HepG2 (cell line): Measurements from ENCODE around the gene RAD18. TPM values are rescaled to one million over a fixed set of nuclear protein-coding genes. Genes with fewer than 3 reads are reported as not detected.
A peak's percentile ranks its signal among the peaks of the same experiment; 100 is the strongest.

Experiments used
- ARNTL ChIP-seq: sonication (generic); formaldehyde crosslinking; IDR thresholded peaks from 2 replicates; pipeline ENCODE4 v1.4.0; 2020; ENCODE audit warnings: mild to moderate bottlenecking, missing genetic modification reagents
- EEA1 ChIP-seq: sonication (generic); formaldehyde crosslinking; IDR thresholded peaks from 2 replicates; pipeline ENCODE4 v1.5.1; 2020; ENCODE audit warnings: mild to moderate bottlenecking, missing genetic modification reagents, borderline replicate concordance
- FOXA1 ChIP-seq, 2 experiments: fragments of 450-650 bp in 1 of 2; sonication (generic) in 1 of 2; formaldehyde crosslinking in 1 of 2; IDR thresholded peaks; 2 replicates each; pipeline versions ENCODE4 v1.4.0 to v1.6.1; 2016 to 2020; ENCODE audit warnings: missing genetic modification reagents in 1 of 2
- HNRNPUL1 ChIP-seq: fragments of 200-400 bp; formaldehyde crosslinking; IDR thresholded peaks from 2 replicates; pipeline ENCODE4 v1.6.1; 2017; ENCODE audit warnings: low read depth, mild to moderate bottlenecking, low read length, moderate library complexity
- IKZF4 ChIP-seq: sonication (generic); formaldehyde crosslinking; IDR thresholded peaks from 2 replicates; pipeline ENCODE4 v1.5.1; 2020; ENCODE audit warnings: borderline replicate concordance, mild to moderate bottlenecking, low read depth, missing genetic modification reagents; ENCODE audit errors: not compliant biosample characterization
- SMAD3 ChIP-seq: sonication (generic); formaldehyde crosslinking; IDR thresholded peaks from 2 replicates; pipeline ENCODE4 v1.4.0; 2020; ENCODE audit warnings: missing genetic modification reagents
- SP4 ChIP-seq: sonication (generic); formaldehyde crosslinking; IDR thresholded peaks from 2 replicates; pipeline ENCODE4 v1.8.1; 2023; ENCODE audit warnings: mild to moderate bottlenecking, missing genetic modification reagents
- STAG1 ChIP-seq: sonication (generic); formaldehyde crosslinking; IDR thresholded peaks from 2 replicates; pipeline ENCODE4 v1.4.0; 2020; ENCODE audit warnings: missing genetic modification reagents
- TEF ChIP-seq: sonication (generic); formaldehyde crosslinking; IDR thresholded peaks from 2 replicates; pipeline ENCODE4 v1.5.0; 2020; ENCODE audit warnings: missing genetic modification reagents
- THAP8 ChIP-seq: sonication (generic); formaldehyde crosslinking; IDR thresholded peaks from 2 replicates; pipeline ENCODE4 v1.5.1; 2020; ENCODE audit warnings: missing genetic modification reagents, mild to moderate bottlenecking, borderline replicate concordance
- USF2 ChIP-seq, 2 experiments: sonication (generic) in 1 of 2; formaldehyde crosslinking in 1 of 2; IDR thresholded peaks; 2 replicates each; pipeline versions ENCODE4 v1.5.1 to v1.6.1; 2011 to 2020; ENCODE audit warnings: borderline replicate concordance in 1 of 2, low read depth in 1 of 2, low read length in 1 of 2, mild to moderate bottlenecking in 1 of 2, missing genetic modification reagents in 1 of 2, moderate library complexity in 1 of 2
- ZBTB25 ChIP-seq: IDR thresholded peaks from 2 replicates; pipeline ENCODE4 v1.6.1; 2018; ENCODE audit warnings: missing genetic modification reagents
- ZFP62 ChIP-seq: sonication (generic); formaldehyde crosslinking; IDR thresholded peaks from 2 replicates; pipeline ENCODE4 v1.4.0; 2020; ENCODE audit warnings: missing genetic modification reagents
- ZNF563 ChIP-seq: sonication (generic); formaldehyde crosslinking; IDR thresholded peaks from 2 replicates; pipeline ENCODE4 v1.8.0; 2022; ENCODE audit warnings: mild to moderate bottlenecking, moderate library complexity, missing genetic modification reagents
- ZNF567 ChIP-seq: sonication (generic); formaldehyde crosslinking; IDR thresholded peaks from 2 replicates; pipeline ENCODE4 v1.8.1; 2023; ENCODE audit warnings: mild to moderate bottlenecking, missing genetic modification reagents, borderline replicate concordance
- ZNF580 ChIP-seq: IDR thresholded peaks from 2 replicates; pipeline ENCODE4 v1.6.1; 2016; ENCODE audit warnings: low read depth, borderline replicate concordance
- ZNF644 ChIP-seq: IDR thresholded peaks from 2 replicates; pipeline ENCODE4 v1.6.1; 2016; ENCODE audit warnings: low read depth
- ZNF672 ChIP-seq: sonication (generic); formaldehyde crosslinking; IDR thresholded peaks from 2 replicates; pipeline ENCODE4 v1.8.1; 2022; ENCODE audit warnings: missing genetic modification reagents
- ZSCAN20 ChIP-seq: sonication (generic); formaldehyde crosslinking; IDR thresholded peaks from 2 replicates; pipeline ENCODE4 v1.4.0; 2020; ENCODE audit warnings: missing genetic modification reagents, mild to moderate bottlenecking, borderline replicate concordance
- polyA plus RNA-seq, 8 experiments: library from polyadenylated mRNA; depleted of rRNA in 3 of 8; stranded (reverse) in 7 of 8; unstranded in 1 of 8; fragments of >200 nt; fragmentation: Illumina TruSeq in 4 of 8; extraction: Trizol in 4 of 8; gene quantifications; 2 replicates each; pipeline versions ENCODE4 v1.2.1 to v1.2.3, GENCODE V29; 2011 to 2016; ENCODE audit warnings: low read depth in 4 of 8, missing spikeins in 1 of 8, mixed read lengths in 1 of 8; ENCODE audit not compliant: insufficient read depth in 1 of 8
- total RNA-seq, 5 experiments: library from RNA; depleted of rRNA; stranded (reverse); fragments of >200 nt; fragmentation: Illumina TruSeq; extraction: Trizol; gene quantifications; 2 replicates each; pipeline ENCODE4 v1.2.3, GENCODE V29; 2016; ENCODE audit warnings: low read depth in 1 of 5
- TF ChIP-seq, protein P1 (sequence below), 2 experiments: sonication (generic) in 1 of 2; formaldehyde crosslinking in 1 of 2; IDR thresholded peaks; 2 replicates each; pipeline versions ENCODE4 v1.4.0 to v1.6.1; 2018 to 2020; ENCODE audit warnings: missing genetic modification reagents in 2 of 2, borderline replicate concordance in 1 of 2, low read depth in 1 of 2, mild to moderate bottlenecking in 1 of 2, missing biosample characterization in 1 of 2
- TF ChIP-seq, protein P2 (sequence below): IDR thresholded peaks from 2 replicates; pipeline ENCODE4 v1.6.1; 2016; ENCODE audit warnings: low read depth

Gene RAD18
- total and polyA plus RNA-seq, 2 of the 13 experiments (the other 11 are each of a cell fraction or from before 2014, with no cell fraction given) = 5.9 to 20.7 TPM

DNA sequence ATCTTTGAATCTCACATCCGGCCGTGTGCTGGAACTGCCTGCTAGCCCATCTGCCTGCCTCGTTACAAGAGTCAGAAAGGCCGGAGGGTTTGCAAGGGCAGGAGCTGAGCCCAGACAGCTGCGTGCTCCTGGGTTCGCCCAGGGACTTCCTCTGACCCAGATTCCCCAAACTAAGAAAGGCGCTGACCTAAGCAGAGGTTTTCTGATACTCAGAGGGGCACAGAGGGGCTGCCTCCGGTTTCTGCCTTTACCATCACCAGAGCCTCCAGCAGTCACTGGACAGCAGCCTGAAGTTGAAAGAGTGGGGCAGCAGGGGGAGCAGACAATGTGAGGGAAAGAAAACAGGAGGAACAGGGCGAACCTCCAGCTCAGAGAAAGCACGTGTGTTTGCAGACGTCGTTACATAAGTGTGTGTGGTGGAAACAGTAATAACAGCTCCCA, 33.4 kb upstream of the RAD18 start (continued):
- TF ChIP-seq TEF (CRISPR knock-in tag) (peak; percentile 81; the same call in 1 of the 2 replicates), ZNF644 (CRISPR knock-in tag) (no peak), SMAD3 (CRISPR knock-in tag) (no peak), ZSCAN20 (CRISPR knock-in tag) (no peak), IKZF4 (no peak), HNRNPUL1 (no peak), ZNF580 (CRISPR knock-in tag) (no peak), EEA1 (CRISPR knock-in tag) (no peak), ARNTL (peak; percentile 97), ZNF563 (CRISPR knock-in tag) (no peak), THAP8 (CRISPR knock-in tag) (no peak), USF2 (IDR thresholded peaks at IDR 0.05; ENCODE audit: low read depth, low read length) (no peak), USF2 (CRISPR knock-in tag; IDR thresholded peaks at IDR 0.05; ENCODE audit: borderline replicate concordance) (no peak), ZNF672 (CRISPR knock-in tag) (no peak), ZBTB25 (CRISPR knock-in tag) (no peak), ZFP62 (CRISPR knock-in tag) (no peak), SP4 (CRISPR knock-in tag) (no peak), ZNF567 (CRISPR knock-in tag) (no peak), STAG1 (CRISPR knock-in tag) (peak; percentile 33; the same call in 1 of the 2 replicates), FOXA1 (IDR thresholded peaks at IDR 0.05) (no peak), FOXA1 (CRISPR knock-in tag; IDR thresholded peaks at IDR 0.05) (0 out of 2 replicates have a peak, but pooled peaks have one; percentile 20)
- TF ChIP-seq, protein P1, sequence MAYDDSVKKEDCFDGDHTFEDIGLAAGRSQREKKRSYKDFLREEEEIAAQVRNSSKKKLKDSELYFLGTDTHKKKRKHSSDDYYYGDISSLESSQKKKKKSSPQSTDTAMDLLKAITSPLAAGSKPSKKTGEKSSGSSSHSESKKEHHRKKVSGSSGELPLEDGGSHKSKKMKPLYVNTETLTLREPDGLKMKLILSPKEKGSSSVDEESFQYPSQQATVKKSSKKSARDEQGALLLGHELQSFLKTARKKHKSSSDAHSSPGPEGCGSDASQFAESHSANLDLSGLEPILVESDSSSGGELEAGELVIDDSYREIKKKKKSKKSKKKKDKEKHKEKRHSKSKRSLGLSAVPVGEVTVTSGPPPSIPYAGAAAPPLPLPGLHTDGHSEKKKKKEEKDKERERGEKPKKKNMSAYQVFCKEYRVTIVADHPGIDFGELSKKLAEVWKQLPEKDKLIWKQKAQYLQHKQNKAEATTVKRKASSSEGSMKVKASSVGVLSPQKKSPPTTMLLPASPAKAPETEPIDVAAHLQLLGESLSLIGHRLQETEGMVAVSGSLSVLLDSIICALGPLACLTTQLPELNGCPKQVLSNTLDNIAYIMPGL (CRISPR knock-in tag; IDR thresholded peaks at IDR 0.05; ENCODE audit: borderline replicate concordance in 1 of 2, low read depth in 1 of 2) = no peak
- TF ChIP-seq, protein P2, sequence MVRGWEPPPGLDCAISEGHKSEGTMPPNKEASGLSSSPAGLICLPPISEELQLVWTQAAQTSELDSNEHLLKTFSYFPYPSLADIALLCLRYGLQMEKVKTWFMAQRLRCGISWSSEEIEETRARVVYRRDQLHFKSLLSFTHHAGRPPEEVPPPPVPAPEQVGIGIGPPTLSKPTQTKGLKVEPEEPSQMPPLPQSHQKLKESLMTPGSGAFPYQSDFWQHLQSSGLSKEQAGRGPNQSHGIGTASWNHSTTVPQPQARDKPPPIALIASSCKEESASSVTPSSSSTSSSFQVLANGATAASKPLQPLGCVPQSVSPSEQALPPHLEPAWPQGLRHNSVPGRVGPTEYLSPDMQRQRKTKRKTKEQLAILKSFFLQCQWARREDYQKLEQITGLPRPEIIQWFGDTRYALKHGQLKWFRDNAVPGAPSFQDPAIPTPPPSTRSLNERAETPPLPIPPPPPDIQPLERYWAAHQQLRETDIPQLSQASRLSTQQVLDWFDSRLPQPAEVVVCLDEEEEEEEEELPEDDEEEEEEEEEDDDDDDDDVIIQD (CRISPR knock-in tag) = no peak
